Hepatocyte (in vitro differentiated cells): ENCODE data around the gene VPS50.

Source experiments
- EZH2phosphoT487 ChIP-seq: fragments of 200-600 bp; sonication (generic); IDR thresholded peaks from one replicate; pipeline ENCODE4 v1.6.1; 2018; ENCODE audit warnings: antibody characterized with exemption, mild to moderate bottlenecking, low read depth, moderate library complexity; ENCODE audit not compliant: unreplicated experiment, severe bottlenecking
- TF ChIP-seq, protein P1 (sequence below): fragments of 200-600 bp; sonication (generic); IDR thresholded peaks from 2 replicates; pipeline ENCODE4 v1.5.1; 2016; ENCODE audit warnings: antibody characterized with exemption, mild to moderate bottlenecking; ENCODE audit not compliant: poor library complexity

DNA sequence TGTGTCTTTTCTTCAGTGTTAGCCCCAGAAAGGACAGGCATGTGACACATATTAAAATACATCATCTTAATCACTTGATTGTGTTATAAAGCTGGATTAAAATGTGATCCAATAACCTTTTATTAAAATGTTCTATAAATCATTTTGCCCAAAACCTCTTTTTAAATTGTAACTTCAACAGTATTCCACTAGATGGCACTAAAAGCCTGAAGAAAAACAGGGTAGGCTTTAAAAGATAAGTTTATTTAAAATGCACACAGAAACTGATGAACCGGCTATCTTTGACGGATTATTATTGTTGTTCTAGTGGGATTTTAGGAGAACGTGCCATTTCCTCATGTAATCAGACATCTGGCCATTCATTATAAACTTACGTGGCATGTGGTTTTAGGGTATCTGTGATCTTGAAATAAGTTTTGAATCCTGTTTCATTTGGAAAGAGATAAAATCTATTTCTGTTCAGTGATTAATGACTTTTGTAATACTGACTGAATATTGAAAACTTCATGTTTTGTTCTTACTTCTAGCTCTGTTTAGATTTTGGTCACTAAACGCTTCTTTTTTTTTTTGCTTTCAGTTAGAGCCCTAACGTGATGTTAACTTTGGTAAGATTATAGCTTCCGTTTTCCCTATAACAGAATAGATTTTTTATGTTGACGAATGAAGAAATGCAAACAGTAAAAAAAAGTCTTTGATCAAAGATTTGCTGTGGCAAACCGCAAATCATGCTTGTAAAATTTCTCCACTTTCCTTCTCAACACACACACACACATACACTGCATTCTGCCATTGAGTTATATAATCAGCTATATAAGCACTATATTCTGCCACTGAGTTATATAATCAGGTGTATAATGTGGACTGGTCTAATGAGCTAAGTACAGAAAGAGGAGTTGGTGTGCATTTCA, 13.6 kb downstream of the VPS50 start:
- TF ChIP-seq, protein P1, sequence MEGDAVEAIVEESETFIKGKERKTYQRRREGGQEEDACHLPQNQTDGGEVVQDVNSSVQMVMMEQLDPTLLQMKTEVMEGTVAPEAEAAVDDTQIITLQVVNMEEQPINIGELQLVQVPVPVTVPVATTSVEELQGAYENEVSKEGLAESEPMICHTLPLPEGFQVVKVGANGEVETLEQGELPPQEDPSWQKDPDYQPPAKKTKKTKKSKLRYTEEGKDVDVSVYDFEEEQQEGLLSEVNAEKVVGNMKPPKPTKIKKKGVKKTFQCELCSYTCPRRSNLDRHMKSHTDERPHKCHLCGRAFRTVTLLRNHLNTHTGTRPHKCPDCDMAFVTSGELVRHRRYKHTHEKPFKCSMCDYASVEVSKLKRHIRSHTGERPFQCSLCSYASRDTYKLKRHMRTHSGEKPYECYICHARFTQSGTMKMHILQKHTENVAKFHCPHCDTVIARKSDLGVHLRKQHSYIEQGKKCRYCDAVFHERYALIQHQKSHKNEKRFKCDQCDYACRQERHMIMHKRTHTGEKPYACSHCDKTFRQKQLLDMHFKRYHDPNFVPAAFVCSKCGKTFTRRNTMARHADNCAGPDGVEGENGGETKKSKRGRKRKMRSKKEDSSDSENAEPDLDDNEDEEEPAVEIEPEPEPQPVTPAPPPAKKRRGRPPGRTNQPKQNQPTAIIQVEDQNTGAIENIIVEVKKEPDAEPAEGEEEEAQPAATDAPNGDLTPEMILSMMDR: peak; percentile 79
- TF ChIP-seq EZH2phosphoT487: no peak
